Measurements from ENCODE around the gene ZMIZ1.

Gene ZMIZ1

GRCh38 chr10:79179164-79179956, 110.6 kb downstream of the ZMIZ1 start:
- peak; percentile 64 for TF ChIP-seq HIC1 (tag by site-specific recombination; IDR thresholded peaks at IDR 0.05)
- TF ChIP-seq CTCF (tag by site-specific recombination; IDR thresholded peaks at IDR 0.05): peak; percentile 72
- peak; percentile 79; the same call in 1 of the 2 replicates for TF ChIP-seq SCRT2 (tag by site-specific recombination; IDR thresholded peaks at IDR 0.05)
- 0 out of 2 replicates have a peak, but pooled peaks have one; percentile 3 for TF ChIP-seq ATF2 (tag by site-specific recombination; IDR thresholded peaks at IDR 0.05; ENCODE audit: low read depth)
- no peak for TF ChIP-seq ZNF561 (tag by site-specific recombination; IDR thresholded peaks at IDR 0.05; ENCODE audit: borderline replicate concordance)
- Histone ChIP-seq H3K4me3 (ENCODE audit: low read depth, low read length) (no peak overlapping the region), H3K36me3 (ENCODE audit: control insufficient read depth in 2 of 2, insufficient read depth in 1 of 2, low read length in 2 of 2) (no peaks in the 10 kb centered on the region), H3K9me3 (ENCODE audit: control insufficient read depth, insufficient read depth, low read depth, low read length) (no peaks in the 10 kb centered on the region), H3K27ac (ENCODE audit: extremely low read depth, low read depth, low read length) (no peak overlapping the region), H3K4me1 (ENCODE audit: control insufficient read depth, insufficient read depth, low read length) (peaks cover 3% of the 10 kb centered on the region; the same call in 1 of the 2 replicates)
- POLR2A ChIA-PET: no interaction called here
- CTCF ChIA-PET: interaction anchor here (1.5 kb wide), 1 partner anchor 16 kb away, joined by 6 read pairs; no protein-coding TSS in a partner anchor

- Histone ChIP-seq H3K4me3 (ENCODE audit: low read depth, low read length) (no peak overlapping the region), H3K36me3 (ENCODE audit: control insufficient read depth in 2 of 2, insufficient read depth in 1 of 2, low read length in 2 of 2) (no peaks in the 10 kb centered on the region), H3K9me3 (ENCODE audit: control insufficient read depth, insufficient read depth, low read depth, low read length) (no peaks in the 10 kb centered on the region), H3K4me1 (ENCODE audit: control insufficient read depth, insufficient read depth, low read length) (peaks cover 3% of the 10 kb centered on the region; the same call in 1 of the 2 replicates), H3K27ac (ENCODE audit: extremely low read depth, low read depth, low read length) (no peak overlapping the region)
- TF ChIP-seq KLF17 (tag by site-specific recombination; IDR thresholded peaks at IDR 0.05): no peak
- no peak for TF ChIP-seq ZNF692 (tag by site-specific recombination; IDR thresholded peaks at IDR 0.05)
- TF ChIP-seq HIC1 (tag by site-specific recombination; IDR thresholded peaks at IDR 0.05): no peak
- no peak for TF ChIP-seq ZNF114 (tag by site-specific recombination; IDR thresholded peaks at IDR 0.05)
- TF ChIP-seq ZFHX2 (tag by site-specific recombination; conservative IDR thresholded peaks at IDR 0.05): no peak
- no peak for TF ChIP-seq ZBTB44 (tag by site-specific recombination; IDR thresholded peaks at IDR 0.05)
- TF ChIP-seq ZNF704 (tag by site-specific recombination; IDR thresholded peaks at IDR 0.05): no peak
- no peak for TF ChIP-seq ZNF600 (tag by site-specific recombination; IDR thresholded peaks at IDR 0.05)
- no peak for TF ChIP-seq ZNF426 (tag by site-specific recombination; IDR thresholded peaks at IDR 0.05)
- ChIA-PET POLR2A (no interaction called here), CTCF (interaction anchor here (1.5 kb wide), 1 partner anchor 15 kb away, joined by 6 read pairs; no protein-coding TSS in a partner anchor)
Observed at GRCh38 chr10:79179957-79180309, 111.2 kb downstream of the ZMIZ1 start.

Data from HEK293 (cell line).